H9 (cell line): Measurements from ENCODE around the gene MICALL1. TPM values are rescaled to one million over a fixed set of nuclear protein-coding genes. Genes with fewer than 3 reads are reported as not detected.

Source experiments
- DNase-seq: peaks from one replicate; pipeline ENCODE4 v3.0.0-alpha.2; 2017
- H2AFZ ChIP-seq: one replicate; pipeline ENCODE4 v1.6.1; 2013; ENCODE audit warnings: mild to moderate bottlenecking, low read length, control low read depth, moderate library complexity
- H2AK5ac ChIP-seq: 2 replicates; pipeline ENCODE4 v1.6.1; 2013; ENCODE audit warnings: low read length, control low read depth, mixed read lengths; ENCODE audit not compliant: insufficient read length
- H2BK120ac ChIP-seq: one replicate; pipeline ENCODE4 v1.6.1; 2013; ENCODE audit warnings: low read depth, mild to moderate bottlenecking, low read length, control low read depth, inconsistent platforms; ENCODE audit not compliant: poor library complexity, severe bottlenecking
- H2BK12ac ChIP-seq: 2 replicates; pipeline ENCODE4 v1.6.1; 2013; ENCODE audit warnings: low read length, control low read depth, mixed read lengths, low read depth; ENCODE audit not compliant: insufficient read length
- H2BK15ac ChIP-seq: 2 replicates; pipeline ENCODE4 v1.6.1; 2013; ENCODE audit warnings: low read depth, low read length, control low read depth
- H2BK20ac ChIP-seq: one replicate; pipeline ENCODE4 v1.6.1; 2013; ENCODE audit warnings: low read depth, mild to moderate bottlenecking, low read length, control low read depth, inconsistent platforms; ENCODE audit not compliant: poor library complexity, severe bottlenecking
- H2BK5ac ChIP-seq: 2 replicates; pipeline ENCODE4 v1.6.1; 2013; ENCODE audit warnings: low read length, control low read depth, mixed read lengths; ENCODE audit not compliant: insufficient read length
- H3K14ac ChIP-seq: 2 replicates; pipeline ENCODE4 v1.6.1; 2013; ENCODE audit warnings: low read length, control low read depth; ENCODE audit not compliant: insufficient read depth
- H3K18ac ChIP-seq: 2 replicates; pipeline ENCODE4 v1.6.1; 2013; ENCODE audit warnings: low read depth, mild to moderate bottlenecking, mixed read lengths, low read length, control low read depth; ENCODE audit not compliant: insufficient read length
- H3K23ac ChIP-seq: 2 replicates; pipeline ENCODE4 v1.6.1; 2013; ENCODE audit warnings: low read length, control low read depth, mixed read lengths, low read depth; ENCODE audit not compliant: insufficient read length
- H3K23me2 ChIP-seq: 2 replicates; pipeline ENCODE4 v1.6.1; 2013; ENCODE audit warnings: low read depth, mild to moderate bottlenecking, mixed read lengths, low read length, control low read depth; ENCODE audit not compliant: insufficient read length, poor library complexity, severe bottlenecking
- H3K27ac ChIP-seq: 2 replicates; pipeline ENCODE4 v1.5.1; 2013; ENCODE audit warnings: low read length, control low read depth, mixed read lengths, low read depth; ENCODE audit not compliant: insufficient read length
- H3K27me3 ChIP-seq: 2 replicates; pipeline ENCODE4 v1.6.1; 2013; ENCODE audit warnings: low read length, control low read depth, inconsistent platforms; ENCODE audit not compliant: insufficient read depth
- H3K4ac ChIP-seq: 2 replicates; pipeline ENCODE4 v1.6.1; 2013; ENCODE audit warnings: low read depth, mild to moderate bottlenecking, control low read depth, inconsistent platforms, low read length, moderate library complexity
- H3K4me1 ChIP-seq: 2 replicates; pipeline ENCODE4 v1.6.1; 2013; ENCODE audit warnings: low read length, control low read depth, inconsistent platforms; ENCODE audit not compliant: insufficient read depth
- H3K4me2 ChIP-seq: 2 replicates; pipeline ENCODE4 v1.6.1; 2013; ENCODE audit warnings: low read length, control low read depth, mixed read lengths; ENCODE audit not compliant: insufficient read length, insufficient read depth
- H3K56ac ChIP-seq: 2 replicates; pipeline ENCODE4 v1.6.1; 2013; ENCODE audit warnings: low read depth, mild to moderate bottlenecking, mixed read lengths, low read length, control low read depth; ENCODE audit not compliant: insufficient read length
- H3K79me1 ChIP-seq: 2 replicates; pipeline ENCODE4 v1.6.1; 2013; ENCODE audit warnings: low read depth, mild to moderate bottlenecking, moderate library complexity, low read length, control low read depth, inconsistent platforms; ENCODE audit not compliant: insufficient read depth, poor library complexity, severe bottlenecking
- H3K79me2 ChIP-seq: 2 replicates; pipeline ENCODE4 v1.6.1; 2013; ENCODE audit warnings: low read length, control low read depth, inconsistent platforms; ENCODE audit not compliant: insufficient read depth
- H3K9ac ChIP-seq: 2 replicates; pipeline ENCODE4 v1.6.1; 2013; ENCODE audit warnings: low read length, control low read depth, mixed read lengths; ENCODE audit not compliant: insufficient read length; ENCODE audit errors: extremely low read depth
- H3K9me3 ChIP-seq: one replicate; pipeline ENCODE4 v1.6.1; 2013; ENCODE audit warnings: low read depth, low read length, inconsistent platforms; ENCODE audit not compliant: control insufficient read depth
- H3T11ph ChIP-seq: one replicate; pipeline ENCODE4 v1.6.1; 2013; ENCODE audit warnings: mild to moderate bottlenecking, low read length, control low read depth, inconsistent platforms
- H4K20me1 ChIP-seq: one replicate; pipeline ENCODE4 v1.6.1; 2013; ENCODE audit not compliant: control insufficient read depth, insufficient read length, insufficient read depth
- H4K5ac ChIP-seq: 2 replicates; pipeline ENCODE4 v1.6.1; 2013; ENCODE audit warnings: low read depth, mild to moderate bottlenecking, mixed read lengths, low read length, control low read depth; ENCODE audit not compliant: insufficient read length
- H4K8ac ChIP-seq: replicated peaks from 2 replicates; pipeline ENCODE4 v1.6.1; 2013; ENCODE audit warnings: low read length, control low read depth, mixed read lengths, low read depth; ENCODE audit not compliant: insufficient read length
- H4K91ac ChIP-seq: 2 replicates; pipeline ENCODE4 v1.6.1; 2013; ENCODE audit warnings: low read depth, mild to moderate bottlenecking, moderate library complexity, mixed read lengths, low read length, control low read depth; ENCODE audit not compliant: insufficient read length
- H3K27ac Mint-ChIP-seq, 3 experiments: 2 replicates in 2 of 3; 3 replicates in 1 of 3; pipeline ENCODE4 v1.8.0; 2020 to 2021; ENCODE audit warnings: mixed read lengths in 3 of 3, mild to moderate bottlenecking in 1 of 3, moderate library complexity in 1 of 3
- H3K27me3 Mint-ChIP-seq: 2 replicates; pipeline ENCODE4 v1.8.0; 2021; ENCODE audit warnings: low read depth, mild to moderate bottlenecking, moderate library complexity, mixed read lengths
- H3K36me3 Mint-ChIP-seq, 3 experiments: 2 replicates in 2 of 3; 3 replicates in 1 of 3; pipeline ENCODE4 v1.8.0; 2020 to 2021; ENCODE audit warnings: low read depth in 3 of 3, mixed read lengths in 3 of 3; ENCODE audit not compliant: insufficient read depth in 1 of 3
- H3K4me1 Mint-ChIP-seq, 2 experiments: 2 replicates each; pipeline ENCODE4 v1.8.0; 2020; ENCODE audit warnings: mixed read lengths in 2 of 2
- H3K4me3 Mint-ChIP-seq, 2 experiments: 2 replicates in 1 of 2; 3 replicates in 1 of 2; pipeline ENCODE4 v1.8.0; 2020 to 2021; ENCODE audit warnings: mild to moderate bottlenecking in 2 of 2, mixed read lengths in 2 of 2, moderate library complexity in 1 of 2
- H3K9me3 Mint-ChIP-seq, 2 experiments: 2 replicates in 1 of 2; 3 replicates in 1 of 2; pipeline ENCODE4 v1.8.0; 2020; ENCODE audit warnings: mild to moderate bottlenecking in 2 of 2, mixed read lengths in 2 of 2, moderate library complexity in 1 of 2
- WGBS: extraction: QIAGEN DNeasy Blood & Tissue Kit; methylation state at CpG from one replicate; pipeline ENCODE4 v1.1.7; 2013; ENCODE audit warnings: missing lambda C conversion rate, low lambda C conversion rate, mixed read lengths; ENCODE audit not compliant: insufficient read length; ENCODE audit errors: extremely low coverage; 5-methylcytosine and 5-hydroxymethylcytosine counted together
- total RNA-seq: library from RNA; stranded (reverse); gene quantifications from 2 replicates; pipeline ENCODE4 v1.2.1, GENCODE V29; 2021
- TF ChIP-seq, protein P1 (sequence below): fragments of 200-600 bp; sonication (generic); conservative IDR thresholded peaks from 3 replicates; pipeline ENCODE4 v1.8.0; 2021; ENCODE audit warnings: antibody characterized with exemption, mild to moderate bottlenecking

Gene MICALL1
- total RNA-seq, 1 experiment from 2014 or later: 33.3 TPM

GRCh38 chr22:37920126-37920525 is 14.0 kb downstream of the MICALL1 start:
- H3K23ac ChIP-seq: no peak overlapping the region
- no peak overlapping the region for H3K4me3 Mint-ChIP-seq
- no peak overlapping the region for H3T11ph ChIP-seq
- H2AFZ ChIP-seq: no peak overlapping the region
- no peak overlapping the region for H3K56ac ChIP-seq
- no peak overlapping the region for H2BK15ac ChIP-seq
- H3K27me3 Mint-ChIP-seq: no peaks in the 10 kb centered on the region; the same call in 1 of the 2 replicates
- no peak overlapping the region for H3K4ac ChIP-seq
- WGBS: no CpG with 5 or more reads among the region's 5 CpGs
- no peak overlapping the region for H4K8ac ChIP-seq
- H4K91ac ChIP-seq: no peak overlapping the region
- no peak overlapping the region for H4K5ac ChIP-seq
- H2BK120ac ChIP-seq: no peak overlapping the region
- H3K4me1 Mint-ChIP-seq: 0 out of 4 replicates have a peak, but pooled peaks cover 0 to 3% of the 10 kb centered on the region in 2 experiments
- H2BK5ac ChIP-seq: no peak overlapping the region
- no peaks in the 10 kb centered on the region for H3K9me3 Mint-ChIP-seq
- no peak overlapping the region for H2AK5ac ChIP-seq
- no peak overlapping the region for H3K27ac Mint-ChIP-seq
- H3K4me1 ChIP-seq: no peaks in the 10 kb centered on the region
- no peaks in the 10 kb centered on the region for H3K79me2 ChIP-seq
- H3K9ac ChIP-seq: no peak overlapping the region
- H3K27me3 ChIP-seq: no peaks in the 10 kb centered on the region
- no peaks in the 10 kb centered on the region for H3K9me3 ChIP-seq
- TF ChIP-seq, protein P1, sequence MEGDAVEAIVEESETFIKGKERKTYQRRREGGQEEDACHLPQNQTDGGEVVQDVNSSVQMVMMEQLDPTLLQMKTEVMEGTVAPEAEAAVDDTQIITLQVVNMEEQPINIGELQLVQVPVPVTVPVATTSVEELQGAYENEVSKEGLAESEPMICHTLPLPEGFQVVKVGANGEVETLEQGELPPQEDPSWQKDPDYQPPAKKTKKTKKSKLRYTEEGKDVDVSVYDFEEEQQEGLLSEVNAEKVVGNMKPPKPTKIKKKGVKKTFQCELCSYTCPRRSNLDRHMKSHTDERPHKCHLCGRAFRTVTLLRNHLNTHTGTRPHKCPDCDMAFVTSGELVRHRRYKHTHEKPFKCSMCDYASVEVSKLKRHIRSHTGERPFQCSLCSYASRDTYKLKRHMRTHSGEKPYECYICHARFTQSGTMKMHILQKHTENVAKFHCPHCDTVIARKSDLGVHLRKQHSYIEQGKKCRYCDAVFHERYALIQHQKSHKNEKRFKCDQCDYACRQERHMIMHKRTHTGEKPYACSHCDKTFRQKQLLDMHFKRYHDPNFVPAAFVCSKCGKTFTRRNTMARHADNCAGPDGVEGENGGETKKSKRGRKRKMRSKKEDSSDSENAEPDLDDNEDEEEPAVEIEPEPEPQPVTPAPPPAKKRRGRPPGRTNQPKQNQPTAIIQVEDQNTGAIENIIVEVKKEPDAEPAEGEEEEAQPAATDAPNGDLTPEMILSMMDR: no peak
- DNase-seq: no peak
- H2BK12ac ChIP-seq: no peak overlapping the region
- no peak overlapping the region for H3K27ac ChIP-seq
- H3K18ac ChIP-seq: no peak overlapping the region
- no peak overlapping the region for H2BK20ac ChIP-seq
- no peaks in the 10 kb centered on the region for H3K79me1 ChIP-seq
- H4K20me1 ChIP-seq: no peaks in the 10 kb centered on the region
- H3K23me2 ChIP-seq: peaks cover 2% of the 10 kb centered on the region
- no peak overlapping the region for H3K14ac ChIP-seq
- H3K36me3 Mint-ChIP-seq: peaks cover 1 to 43% (median 22%) of the 10 kb centered on the region in 3 experiments; a peak in 6 of 7 replicates
- H3K4me2 ChIP-seq: no peak overlapping the region
